GM21619 (cell line): ENCODE measurements around the gene CNTNAP2.

Experiments
- ATAC-seq: cut with Tn5 transposase; IDR thresholded peaks from one replicate; pipeline ENCODE4 v1.9.1; 2021; ENCODE audit not compliant: unreplicated experiment

Gene CNTNAP2

DNA sequence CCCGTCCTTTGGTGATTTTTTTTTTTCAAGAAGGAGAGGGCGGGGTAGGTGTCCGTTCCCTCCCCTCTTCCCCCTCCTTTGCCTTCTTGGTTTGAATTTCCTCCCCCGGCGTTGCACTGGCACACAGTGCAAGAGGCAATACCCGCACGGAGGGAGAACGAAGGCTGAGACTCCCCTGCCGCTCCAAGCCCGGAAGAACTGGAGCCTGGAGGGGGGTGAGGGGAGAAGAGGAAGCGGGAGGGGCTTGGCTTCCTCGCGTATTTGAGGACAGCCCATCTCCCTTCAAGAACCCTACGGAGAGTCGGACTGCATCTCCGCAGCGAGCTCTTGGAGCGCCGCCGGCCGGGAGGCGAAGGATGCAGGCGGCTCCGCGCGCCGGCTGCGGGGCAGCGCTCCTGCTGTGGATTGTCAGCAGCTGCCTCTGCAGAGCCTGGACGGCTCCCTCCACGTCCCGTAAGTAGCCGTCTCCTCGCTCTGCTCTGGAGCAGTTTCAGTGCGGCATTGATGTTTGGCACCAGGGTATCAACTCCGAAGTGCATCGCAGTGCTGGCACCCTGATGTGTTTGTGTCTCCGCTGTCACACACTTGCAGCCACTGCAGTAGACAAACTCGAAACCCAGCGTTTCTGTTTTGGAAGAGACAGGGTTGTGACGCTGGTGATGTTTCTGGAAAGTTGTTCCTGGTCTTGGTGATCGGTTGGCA, at the start of gene CNTNAP2:
Gene CNTNAP2 (plus strand): TSS at position 281 of the 702 bp plus-strand sequence. CDS start 76 bp downstream, at position 357.
- ATAC-seq, result no peak

DNA sequence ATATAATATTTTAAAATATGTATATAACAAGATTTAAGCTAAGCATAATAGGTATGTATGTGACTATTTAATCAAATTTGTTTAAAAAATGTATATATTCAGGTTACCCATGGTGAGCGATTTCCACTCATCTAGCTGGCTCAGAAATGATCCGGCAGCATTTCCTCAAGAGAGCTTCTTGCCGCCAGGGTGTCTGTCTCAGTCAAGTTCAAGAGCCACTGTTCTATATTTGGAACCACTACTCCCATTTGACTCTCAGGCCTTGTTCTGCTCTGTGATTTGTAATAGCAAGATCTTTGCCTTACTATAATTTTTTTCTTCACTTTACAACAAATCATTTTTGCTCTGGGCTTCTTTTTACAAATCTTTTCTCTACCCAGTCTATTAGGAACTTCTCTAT, 48.7 kb upstream of the CNTNAP2 start:
- no peak for ATAC-seq

DNA sequence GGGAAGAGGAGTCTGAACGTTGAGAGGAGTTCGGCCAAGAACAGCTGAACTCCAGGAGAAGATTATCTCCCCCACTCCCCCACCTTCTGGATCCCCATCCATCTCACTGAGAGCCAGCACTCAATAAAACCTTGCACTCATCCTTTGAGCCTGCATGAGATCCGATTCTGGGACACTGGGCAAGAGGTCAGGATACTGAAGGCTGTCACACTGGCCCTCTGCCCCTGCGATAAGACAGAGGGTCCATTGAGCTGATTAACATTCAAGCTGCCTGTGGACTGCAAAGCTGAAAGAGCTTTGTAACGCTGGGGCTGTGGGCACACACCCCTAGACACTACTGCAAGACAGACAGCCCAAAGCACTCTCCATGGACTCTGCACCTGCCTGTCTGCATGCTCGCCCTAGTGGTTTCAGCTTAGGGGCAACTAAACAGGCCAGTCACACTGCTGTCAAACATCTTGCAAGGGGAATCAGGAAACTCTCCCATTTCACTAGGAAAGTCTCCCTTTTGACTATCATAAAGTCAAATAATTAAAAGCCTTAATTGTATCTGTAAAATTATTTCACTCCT, 42.3 kb upstream of the CNTNAP2 start:
- ATAC-seq, result no peak

DNA sequence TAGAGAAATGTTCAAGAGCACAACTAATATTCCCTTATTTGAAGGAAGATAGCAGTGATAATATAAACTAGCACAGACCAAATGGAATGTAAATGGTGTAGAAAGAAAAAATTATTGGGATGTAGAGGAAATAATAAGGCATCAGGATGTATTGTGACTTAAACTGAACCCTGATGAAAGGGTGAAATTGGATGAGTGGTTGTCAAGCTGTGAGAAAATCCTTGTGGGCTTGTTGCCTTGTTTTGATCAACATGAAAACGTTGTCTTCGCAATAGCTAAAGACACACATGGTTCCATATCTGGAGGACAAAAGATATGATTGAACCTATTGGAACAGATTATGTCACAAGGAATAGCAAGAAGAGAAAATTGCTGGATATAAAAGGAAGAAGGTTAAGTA, 40.3 kb upstream of the CNTNAP2 start:
- ATAC-seq, result no peak

DNA sequence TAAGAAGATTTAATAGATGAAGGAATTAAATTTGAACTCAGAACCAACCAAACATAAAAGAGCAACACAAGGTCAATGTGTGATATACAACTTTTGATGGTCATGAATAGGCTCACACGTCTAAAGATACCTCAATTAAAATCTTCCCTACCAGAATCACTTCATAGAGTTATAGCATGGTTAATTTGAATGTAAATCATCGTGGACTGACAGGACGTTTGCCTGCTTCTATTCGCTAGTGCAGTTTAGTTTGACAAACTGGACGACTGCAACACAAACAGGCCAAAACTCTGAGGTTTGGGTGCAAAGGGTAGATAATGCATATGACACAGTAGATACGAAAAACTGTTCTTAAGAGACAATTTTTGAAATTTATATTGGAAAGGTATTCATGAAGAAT, 32.5 kb upstream of the CNTNAP2 start:
- ATAC-seq, result no peak

DNA sequence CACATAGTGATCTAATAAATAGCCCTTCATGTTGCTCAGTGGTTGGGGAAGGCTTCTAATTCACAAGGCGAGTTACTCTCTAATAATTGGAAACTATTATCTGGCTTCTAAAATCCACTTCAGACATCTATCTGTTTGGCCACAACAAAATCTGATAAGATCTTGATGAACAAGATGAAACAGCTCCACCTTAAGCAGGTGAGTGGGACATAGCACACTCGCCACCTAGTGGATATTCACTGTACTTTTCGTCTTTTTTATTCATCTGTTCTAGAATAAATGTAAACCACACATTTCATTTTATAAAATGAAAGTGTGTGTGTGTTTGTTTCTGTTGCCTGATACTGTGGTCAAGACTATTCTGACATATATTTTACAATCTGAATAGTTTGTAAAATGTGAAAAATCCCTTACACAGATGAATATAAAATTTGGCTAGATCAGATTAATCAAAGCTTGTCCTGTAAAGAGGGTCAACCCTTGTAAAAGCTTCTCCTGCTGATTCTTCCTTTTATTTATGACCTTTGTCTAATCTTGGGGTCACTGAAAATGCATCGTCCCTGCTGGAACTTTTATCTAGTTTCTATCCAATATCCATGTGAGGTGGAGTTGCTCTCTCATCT, 26.5 kb upstream of the CNTNAP2 start:
- ATAC-seq, result peak; percentile 92

DNA sequence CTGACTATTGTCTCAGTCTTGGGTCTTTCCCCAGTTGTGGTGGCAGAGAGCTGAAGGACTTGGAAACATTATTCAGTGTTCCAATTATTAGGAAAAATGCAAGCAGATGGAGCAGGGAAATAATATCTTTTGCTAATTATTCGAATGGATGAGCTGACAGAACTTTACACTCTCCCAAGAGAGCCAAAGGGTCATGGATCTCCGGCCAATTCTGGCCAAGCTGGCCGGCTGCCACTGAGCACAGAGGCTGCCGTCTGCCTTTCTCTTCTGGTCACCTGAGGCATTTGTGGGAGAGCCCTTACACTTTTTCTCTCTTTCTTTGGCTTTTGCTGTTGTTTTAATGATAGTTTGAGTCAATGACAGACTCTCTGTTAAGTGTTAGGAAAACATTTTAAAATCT, 22.2 kb upstream of the CNTNAP2 start:
- no peak for ATAC-seq

DNA sequence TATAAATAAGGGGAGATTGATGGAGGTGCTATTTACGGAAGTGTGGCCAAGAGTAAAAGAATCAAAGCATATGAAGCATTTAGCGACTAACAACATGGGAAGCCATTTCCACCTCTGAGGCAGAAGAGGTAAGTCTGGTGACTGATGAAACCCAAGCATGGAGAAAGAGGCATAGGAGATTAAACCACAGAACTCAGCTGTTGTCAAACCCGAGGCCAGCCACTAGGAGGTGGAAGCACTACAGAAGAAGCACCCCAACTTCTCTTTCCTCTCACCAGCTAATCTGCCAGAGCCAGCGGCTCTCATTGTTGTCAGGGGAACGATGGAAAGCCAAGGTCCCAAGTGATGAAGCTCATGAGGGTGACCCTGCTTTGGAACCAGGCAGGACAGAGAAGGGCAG, 19.6 kb upstream of the CNTNAP2 start:
- no peak for ATAC-seq

DNA sequence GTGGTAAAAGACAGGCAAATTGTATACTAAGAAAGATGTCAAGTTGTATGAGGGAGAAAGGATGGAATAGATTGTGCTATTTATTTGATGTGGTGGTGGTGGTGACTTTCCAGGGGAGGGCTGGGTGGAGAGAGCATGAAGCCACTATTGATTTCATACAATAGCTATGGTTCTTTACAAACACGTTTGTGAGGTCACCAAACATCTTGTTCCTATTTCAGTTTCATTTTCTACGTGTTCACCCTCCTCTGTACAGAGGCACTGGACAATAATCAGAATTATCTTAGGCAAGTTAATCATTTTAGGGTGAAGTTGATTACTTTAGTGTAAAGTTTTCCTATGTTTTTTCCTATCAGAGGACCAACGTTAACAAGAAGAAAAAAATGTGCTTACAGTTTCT, 10.3 kb upstream of the CNTNAP2 start:
- no peak for ATAC-seq

DNA sequence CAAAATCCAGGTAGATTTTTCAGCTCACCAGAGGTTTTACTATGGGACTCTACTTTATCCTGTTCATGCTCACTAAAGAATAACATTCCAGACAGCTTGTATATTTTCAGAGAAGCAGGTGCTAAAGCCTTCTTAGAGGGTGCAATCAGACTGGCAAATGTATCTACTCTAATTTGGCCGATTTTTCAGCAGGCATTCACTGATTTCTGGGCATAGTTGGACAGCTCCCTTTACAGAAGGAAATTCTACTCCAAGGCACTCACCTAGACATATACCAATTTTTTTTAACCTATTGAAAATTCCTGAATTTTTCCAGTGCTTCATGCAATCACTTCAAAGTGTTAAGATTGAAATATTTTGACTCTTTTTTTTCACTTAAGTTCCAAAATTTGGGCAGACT, 3.8 kb upstream of the CNTNAP2 start:
- ATAC-seq, result no peak

DNA sequence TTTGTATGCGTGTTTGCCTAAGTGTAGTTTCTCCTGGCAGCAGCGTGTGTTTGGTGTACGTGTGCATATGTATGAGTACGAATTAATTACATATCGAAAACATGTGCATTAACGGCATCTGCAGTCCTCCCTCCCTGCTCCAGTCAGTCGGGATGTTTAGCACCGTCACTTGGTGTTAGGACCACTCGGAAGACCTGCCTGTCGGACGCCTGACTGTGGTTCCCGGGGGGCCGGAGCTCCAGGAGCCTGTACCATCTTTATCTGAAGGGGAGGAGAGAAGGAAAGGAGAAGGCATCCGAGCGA, 1.1 kb upstream of the CNTNAP2 start:
- ATAC-seq, result no peak

DNA sequence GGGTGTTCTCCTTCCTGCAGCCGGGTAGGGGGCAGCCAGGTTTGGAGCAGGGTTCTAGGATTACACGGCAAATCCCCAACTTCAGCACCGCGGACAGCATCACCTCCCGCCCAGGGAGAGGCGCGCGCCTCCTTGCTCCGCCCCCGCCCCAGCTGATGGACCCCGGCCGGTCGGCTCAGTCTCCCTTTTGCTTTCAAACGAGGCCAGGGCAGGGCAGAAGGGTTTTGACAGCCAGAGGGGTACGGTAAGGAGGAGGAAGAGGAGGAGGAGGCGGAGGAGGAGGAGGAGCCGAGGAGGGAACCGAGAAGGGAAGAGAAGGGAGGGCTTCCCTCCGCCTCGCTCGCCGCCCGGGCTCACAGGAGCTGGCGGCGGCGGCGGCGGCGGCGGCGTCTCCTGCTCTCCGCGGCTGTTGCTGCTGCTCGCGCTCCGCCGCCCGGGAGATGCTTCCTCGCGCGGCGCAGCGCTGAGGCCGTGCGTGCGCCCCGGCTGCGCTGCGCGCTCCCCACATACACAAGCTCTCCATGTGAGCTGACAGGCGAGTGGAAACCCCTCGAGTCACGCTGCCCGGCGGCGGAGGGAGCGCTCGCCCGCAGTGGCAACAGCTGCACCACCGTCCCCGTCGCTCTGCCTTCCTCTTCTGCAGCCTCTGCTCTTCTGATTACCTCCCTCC, 615 bp upstream of the CNTNAP2 start:
- no peak for ATAC-seq

DNA sequence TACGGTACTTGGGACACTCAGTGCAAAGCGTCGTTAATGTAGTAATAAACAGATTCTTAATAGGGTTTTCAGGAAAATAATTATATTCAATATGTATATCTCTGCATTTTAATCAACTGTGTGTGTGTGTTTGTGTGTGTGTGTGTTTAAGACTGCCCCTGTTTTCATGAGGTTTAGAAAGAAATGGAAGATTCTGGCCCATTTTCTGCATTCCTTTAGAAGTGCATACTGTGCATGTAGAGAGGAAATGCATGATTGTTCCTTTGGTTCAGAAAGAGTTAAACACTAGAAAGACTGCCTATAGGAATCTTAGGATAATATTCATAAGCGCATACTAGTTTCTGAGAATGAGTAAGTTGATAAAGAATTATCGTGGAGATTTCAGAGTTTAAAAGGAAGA, 975 bp downstream of the CNTNAP2 start:
- no peak for ATAC-seq

DNA sequence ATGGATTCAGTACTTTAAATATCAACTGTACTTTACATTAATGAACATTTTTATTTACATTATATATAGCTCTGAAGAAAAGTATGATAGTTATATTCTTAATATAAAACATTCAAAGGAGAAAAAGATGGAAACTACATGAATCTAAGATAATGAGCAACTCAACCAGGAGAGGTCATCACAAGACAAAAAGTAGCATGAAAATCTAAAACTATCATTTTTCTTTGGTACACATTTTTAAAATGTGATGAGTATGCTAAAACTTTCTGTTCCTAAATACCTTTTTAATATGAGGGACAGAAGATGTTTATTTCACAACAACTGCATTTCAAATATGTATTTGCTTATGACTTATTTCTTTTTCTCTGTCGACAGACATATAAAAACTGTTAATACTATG, 2.4 kb downstream of the CNTNAP2 start:
- ATAC-seq, result no peak

DNA sequence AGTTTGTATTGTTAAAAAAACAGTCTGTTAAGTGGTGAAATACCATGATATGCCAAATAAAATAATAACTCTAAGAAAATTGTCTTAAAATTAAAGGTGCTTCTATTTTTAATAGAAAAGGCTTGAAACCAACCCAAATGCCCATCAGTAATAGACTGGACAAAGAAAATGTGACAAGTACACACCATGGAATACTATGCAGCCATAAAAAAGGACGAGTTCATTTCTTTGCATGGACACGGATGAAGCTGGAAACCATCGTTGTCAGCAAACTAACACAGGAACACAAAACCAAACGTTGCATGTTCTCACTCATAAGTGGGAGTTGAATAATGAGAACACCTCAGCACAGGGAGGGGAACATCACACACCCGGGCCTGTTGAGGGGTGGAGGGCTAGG, 7.1 kb downstream of the CNTNAP2 start:
- no peak for ATAC-seq

DNA sequence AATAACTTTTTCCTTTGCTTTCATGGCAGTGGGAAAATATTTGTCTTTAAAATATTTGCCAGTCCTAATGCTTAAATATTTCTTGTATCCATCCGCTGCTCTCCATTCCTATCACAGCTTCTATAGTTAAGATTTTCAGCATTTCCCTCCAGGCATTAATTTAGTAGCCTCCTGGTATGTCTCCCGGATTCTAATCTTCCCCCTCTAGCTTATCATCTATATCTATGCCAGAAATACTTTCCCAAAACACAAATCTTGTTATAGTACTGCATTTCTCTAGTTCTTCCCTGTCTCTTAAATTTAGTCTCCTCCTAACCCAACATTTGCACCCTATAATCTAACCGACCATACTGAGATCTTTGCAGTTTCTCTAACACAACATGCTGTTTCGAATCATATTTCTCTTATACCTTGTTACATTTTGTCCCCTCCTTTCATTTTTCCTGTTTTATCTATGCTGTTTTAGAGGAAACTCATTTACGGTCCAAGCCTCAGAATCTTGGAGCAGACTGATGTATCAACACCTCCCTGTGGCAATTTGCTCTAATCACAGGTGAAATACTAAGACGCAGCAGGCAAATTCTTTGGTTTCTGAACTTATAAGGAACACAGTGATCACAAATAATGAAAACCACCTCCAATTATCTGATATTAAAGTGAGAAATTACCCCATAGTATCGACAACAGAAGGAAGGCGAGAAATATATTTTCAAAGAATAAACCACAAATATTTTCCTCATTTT, 10.3 kb downstream of the CNTNAP2 start:
- ATAC-seq, result no peak

DNA sequence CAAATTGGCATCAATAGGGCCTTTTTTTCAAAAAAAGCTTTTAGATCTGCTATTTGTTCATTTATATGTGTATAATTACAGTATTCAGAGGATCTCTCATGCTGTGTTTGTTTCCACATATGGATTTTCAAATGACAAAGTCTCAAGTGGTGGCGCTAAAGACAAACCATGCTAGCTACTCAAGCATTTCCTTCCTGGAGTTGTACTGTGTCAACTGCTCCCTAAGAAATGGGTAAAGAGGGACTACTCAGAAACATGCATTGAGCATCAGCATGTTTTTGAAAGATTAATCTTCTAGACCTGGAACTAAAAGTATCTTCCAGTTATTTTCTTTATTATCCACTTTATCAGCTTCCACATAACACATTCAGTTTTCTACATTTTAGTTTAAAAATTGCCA, 12.7 kb downstream of the CNTNAP2 start:
- no peak for ATAC-seq

DNA sequence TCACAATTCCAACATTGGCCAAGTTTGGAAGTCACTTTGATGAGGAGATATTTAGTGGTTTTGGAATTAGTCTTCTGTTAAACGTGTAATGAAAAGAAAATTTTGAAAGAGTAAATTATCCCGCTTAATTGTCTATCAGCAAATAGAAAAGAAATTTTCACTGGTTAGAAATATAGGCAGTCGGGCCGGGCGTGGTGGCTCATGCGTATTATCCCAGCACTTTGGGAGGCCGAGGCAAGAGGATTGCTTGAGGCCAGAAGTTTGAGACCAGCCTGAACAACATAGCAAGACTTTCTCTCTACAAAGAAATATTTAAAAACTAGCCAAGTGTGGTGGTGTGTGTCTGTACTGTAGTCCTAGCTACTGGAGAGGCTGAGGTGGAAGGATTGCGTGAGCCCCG, 13.4 kb downstream of the CNTNAP2 start:
- ATAC-seq, result no peak

DNA sequence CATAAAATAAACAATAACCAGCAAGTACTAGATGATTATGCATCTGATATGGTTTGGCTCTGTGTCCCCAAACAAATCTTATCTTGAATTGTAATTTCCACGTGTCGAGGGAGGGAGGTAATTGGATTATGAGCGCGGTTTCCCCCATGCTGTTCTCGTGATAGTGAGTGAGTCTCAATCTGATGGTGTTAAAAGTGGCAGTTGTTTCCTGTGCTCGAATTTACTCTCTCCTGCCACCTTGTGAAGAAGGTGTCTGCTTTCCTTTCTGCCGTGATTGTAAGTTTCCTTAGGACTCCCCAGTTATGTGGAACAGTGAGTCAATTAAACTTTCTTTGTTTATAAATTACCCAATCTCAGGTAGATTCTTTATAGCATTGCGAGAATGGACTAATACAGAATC, 15.1 kb downstream of the CNTNAP2 start:
- no peak for ATAC-seq

DNA sequence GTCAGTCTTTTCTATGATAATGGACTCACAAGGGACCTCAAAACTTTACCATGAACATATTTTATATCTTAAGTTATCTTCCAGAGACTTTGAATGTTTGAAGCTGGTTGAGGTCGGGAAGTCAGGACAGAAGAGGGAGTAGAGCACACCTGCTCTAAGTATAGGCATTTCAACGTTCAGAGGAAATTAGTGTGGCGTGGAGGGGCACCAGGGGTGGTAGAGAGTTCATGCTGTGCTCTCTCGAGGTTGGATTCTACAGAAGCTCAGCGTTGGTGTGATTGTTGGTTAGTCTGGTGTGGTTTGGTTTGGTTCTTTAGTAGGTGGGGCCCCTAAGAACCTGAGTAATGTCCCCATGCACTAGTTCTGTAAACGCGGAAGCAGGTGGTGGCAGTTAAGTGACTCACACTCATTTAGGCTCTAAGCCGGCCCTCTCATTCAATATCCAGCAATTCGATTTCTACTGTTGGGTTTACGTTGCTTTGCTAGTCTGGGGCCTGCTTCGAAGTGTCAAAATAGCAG, 19.8 kb downstream of the CNTNAP2 start:
- ATAC-seq, result no peak

DNA sequence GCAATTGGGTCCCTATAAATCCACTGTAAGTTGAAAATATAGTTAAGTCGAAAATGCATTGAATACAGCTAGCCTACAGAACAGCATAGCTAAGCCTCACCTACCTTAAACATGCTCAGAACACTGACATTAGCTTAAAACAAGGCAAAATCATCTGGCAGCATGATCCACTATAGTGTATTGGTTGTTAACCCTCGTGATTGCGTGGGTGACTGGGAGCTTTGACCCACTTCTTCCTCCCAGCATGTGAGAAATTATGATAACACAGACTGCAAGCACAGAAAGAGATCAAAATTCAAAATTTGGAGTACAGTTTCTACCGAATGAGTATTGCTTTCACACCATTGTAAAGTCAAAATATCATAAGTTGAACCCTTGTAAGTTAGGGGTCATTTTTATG, 22.3 kb downstream of the CNTNAP2 start:
- ATAC-seq, result no peak
